Mammary epithelial cell (primary cell): ENCODE measurements around the gene YAE1.

Experiments
- EZH2 ChIP-seq: IDR thresholded peaks from 2 replicates; pipeline ENCODE4 v1.6.1; 2012; ENCODE audit warnings: low read length, inconsistent platforms, borderline replicate concordance
- TF ChIP-seq, protein P1 (sequence below), 2 donors: IDR thresholded peaks in 1 of 2; conservative IDR thresholded peaks in 1 of 2; 2 replicates each; pipeline ENCODE4 v1.5.1; 2011 to 2012; ENCODE audit warnings: inconsistent platforms in 2 of 2, low read length in 2 of 2, mild to moderate bottlenecking in 2 of 2, control low read depth in 1 of 2, low read depth in 1 of 2; ENCODE audit not compliant: insufficient read depth in 1 of 2; ENCODE audit errors: extremely low read depth in 1 of 2

DNA sequence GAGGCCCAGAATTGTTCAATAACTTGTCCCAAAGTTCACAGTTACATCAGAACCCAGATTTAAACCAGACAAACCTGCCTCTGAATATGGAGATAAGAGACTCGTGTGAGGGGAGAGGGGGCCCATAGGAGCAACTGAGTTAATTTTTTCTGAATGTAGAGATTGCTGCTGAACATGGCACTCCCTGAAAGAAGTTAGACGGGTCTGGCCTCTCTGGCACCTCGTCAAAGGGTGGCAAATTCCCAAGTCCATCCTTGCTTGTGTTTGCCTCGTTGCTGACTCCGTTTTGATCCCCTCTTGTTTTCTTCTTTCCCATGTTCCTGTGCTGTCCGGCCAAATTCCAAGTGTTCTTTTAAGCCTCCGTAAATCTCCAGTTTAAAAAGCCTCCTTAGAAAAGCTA, 35.2 kb upstream of the YAE1 start:
- TF ChIP-seq, protein P1, sequence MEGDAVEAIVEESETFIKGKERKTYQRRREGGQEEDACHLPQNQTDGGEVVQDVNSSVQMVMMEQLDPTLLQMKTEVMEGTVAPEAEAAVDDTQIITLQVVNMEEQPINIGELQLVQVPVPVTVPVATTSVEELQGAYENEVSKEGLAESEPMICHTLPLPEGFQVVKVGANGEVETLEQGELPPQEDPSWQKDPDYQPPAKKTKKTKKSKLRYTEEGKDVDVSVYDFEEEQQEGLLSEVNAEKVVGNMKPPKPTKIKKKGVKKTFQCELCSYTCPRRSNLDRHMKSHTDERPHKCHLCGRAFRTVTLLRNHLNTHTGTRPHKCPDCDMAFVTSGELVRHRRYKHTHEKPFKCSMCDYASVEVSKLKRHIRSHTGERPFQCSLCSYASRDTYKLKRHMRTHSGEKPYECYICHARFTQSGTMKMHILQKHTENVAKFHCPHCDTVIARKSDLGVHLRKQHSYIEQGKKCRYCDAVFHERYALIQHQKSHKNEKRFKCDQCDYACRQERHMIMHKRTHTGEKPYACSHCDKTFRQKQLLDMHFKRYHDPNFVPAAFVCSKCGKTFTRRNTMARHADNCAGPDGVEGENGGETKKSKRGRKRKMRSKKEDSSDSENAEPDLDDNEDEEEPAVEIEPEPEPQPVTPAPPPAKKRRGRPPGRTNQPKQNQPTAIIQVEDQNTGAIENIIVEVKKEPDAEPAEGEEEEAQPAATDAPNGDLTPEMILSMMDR (conservative IDR thresholded peaks at IDR 0.05 in 1 of 2, IDR thresholded peaks at IDR 0.05 in 1 of 2; ENCODE audit: extremely low read depth in 1 of 2, insufficient read depth in 1 of 2, low read depth in 1 of 2, low read length in 2 of 2) = no peak
- TF ChIP-seq EZH2 = no peak
